GM03348 (cell line): ENCODE measurements around the gene ATG4D.
A peak's percentile ranks its signal among the peaks of the same experiment; 100 is the strongest.
"Not testable (repeated sequence)": the region's sequence is repeated elsewhere in the genome, so short reads cannot be mapped to it uniquely, and the experiment has no call there.

Experiments
- DNase-seq: peaks from one replicate; pipeline ENCODE4 v3.0.0; 2012; ENCODE audit warnings: low spot score

The ATG4D gene

GRCh38 chr19:10552510-10553053 lies 8.9 kb downstream of the ATG4D start:
- DNase-seq = peak; percentile 41

DNA sequence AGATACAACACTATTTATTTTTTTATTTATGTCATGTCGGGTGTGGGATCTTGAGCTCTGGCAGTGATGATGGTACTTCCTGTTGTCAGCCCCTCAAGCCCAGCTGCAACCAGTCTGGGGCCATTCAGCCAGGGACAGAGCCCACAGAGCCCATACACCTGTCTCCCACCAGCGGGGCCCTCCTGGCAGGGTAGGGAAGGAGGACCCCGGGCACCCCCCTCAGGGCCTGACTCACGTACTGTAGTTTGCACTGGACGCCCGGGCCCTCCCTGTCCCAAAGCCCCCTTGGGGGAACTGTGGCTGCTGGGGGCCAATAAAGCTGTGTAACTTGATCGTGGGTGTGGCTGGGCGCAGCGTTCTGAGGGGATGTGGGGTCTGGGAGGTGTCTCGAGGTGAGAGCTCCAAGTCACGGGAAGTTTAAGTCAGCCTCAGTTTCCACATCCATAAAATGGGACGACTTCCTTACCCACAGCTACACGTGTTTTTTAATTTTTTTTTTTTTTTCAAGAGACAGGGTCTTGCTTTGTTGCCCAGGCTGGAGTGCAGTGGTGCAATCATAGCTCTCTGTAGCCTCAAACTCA lies 9.5 kb downstream of the ATG4D start:
- no peak for DNase-seq

GRCh38 chr19:10553943-10554381 lies 10.3 kb downstream of the ATG4D start:
- DNase-seq = no peak

DNA sequence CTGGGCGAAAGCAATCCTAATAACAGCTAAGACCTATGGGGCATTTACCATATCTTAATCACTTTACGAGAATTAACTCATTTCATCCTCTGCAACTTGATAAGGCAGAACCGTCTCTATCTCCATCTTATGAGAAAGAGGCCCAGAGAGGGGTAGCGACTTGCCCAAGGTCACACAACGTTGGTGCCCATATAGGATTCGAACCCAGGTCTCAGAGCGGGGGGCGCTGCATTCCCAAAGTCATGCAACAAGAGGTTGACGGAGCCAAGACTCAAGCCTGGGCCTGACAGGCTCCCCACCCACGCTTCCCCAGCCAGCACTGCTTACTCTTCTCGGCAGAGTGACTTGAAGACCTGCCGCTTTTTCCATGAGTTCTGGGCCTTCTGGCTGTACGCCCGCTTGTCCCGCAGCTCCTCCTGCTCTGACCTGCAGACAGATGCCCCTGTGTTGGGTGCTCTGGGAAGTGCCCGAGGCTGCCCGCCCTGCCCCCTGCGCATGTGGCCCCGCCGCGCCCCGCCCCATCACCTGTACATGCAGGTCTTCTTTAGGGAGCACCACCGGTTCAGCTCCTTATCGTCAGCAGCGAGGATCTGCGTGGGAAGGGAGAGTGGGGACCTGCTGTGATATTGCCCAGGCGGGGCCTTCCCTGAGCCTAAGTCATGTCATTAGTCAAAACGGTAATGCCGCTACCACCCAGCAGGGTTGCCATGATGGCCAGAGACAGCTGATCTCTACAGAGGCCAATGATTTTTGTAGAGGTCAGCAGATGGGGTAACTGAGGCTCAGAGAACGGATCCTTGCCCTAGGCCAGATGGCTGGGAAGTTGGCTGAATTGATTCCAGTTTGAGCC lies 11.3 kb downstream of the ATG4D start:
- DNase-seq = no peak

DNA sequence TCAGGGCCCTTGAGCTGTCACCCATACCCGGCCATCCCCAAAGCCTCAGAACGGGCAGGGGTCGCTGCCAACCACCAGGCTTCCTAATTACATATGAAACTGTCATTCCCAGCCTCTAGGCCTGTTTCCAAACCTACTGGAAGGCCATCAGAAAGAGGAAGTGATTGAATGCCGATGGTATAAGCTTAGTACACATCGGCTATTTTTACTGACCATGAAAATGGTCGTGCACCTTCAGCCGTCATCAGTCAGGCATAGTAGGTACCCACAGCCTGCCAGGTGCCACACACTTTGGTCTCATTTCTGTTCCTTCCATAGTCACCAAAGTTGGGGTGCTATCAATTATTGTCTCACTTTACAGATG lies 11.9 kb downstream of the ATG4D start:
- DNase-seq = no peak

DNA sequence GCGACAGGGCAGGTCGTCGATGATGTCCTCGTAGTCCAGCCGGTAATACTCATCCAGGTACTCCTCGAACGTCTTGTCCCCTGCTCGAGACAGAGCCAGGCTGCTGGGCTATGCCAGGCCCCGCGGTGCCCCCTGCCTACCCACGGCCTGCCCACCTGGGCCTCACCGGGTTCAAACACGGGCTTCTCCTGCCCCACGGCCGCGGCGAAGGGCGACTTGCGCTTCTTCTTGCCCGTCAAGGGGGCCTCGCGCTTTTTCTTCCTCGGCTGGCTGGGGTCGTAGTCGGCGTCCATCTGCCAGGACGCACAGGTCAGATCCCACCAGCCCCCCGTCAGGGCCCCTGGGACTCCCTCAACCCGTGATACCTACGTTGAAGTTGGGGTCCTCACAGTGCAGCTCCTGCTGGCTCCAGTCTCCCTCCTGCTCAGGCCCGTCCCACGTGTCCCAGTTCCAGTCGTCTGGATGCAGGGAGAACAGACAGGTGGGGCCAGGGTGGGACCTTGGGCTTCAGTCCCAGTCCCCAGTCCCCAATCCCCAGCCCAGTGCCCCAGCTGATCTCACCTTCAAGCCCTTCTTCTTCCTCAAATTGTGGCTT lies 14.0 kb downstream of the ATG4D start:
- no peak for DNase-seq

GRCh38 chr19:10560154-10560553 lies 16.4 kb downstream of the ATG4D start:
- no peak for DNase-seq

GRCh38 chr19:10562609-10563008 lies 18.9 kb downstream of the ATG4D start:
- no peak for DNase-seq

DNA sequence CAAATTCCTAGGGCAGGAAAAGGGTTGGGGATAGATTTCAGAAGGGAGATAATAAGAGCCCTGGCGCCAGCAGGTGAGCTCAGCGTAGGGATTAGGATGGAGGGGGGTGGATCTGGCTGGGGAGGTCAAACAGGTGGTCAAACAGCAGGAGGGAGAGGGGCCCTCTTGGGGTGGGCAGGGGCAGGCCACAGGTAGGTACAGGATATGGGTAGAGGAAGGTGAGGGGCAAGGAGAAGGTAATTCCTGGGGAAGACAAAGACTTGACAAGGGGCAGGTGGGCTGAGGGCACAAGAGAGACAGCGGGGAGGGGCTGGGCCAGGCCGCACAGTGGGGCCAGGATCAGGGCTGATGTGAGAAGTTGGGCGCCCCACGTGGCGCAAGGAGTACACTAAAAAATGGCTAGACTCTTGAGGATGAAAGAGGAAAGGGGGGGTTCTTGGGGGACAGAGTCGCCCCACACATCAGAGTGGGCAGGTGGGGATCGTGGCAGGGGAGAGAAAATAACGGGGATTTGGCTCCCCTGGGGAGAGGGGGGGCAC lies 21.4 kb downstream of the ATG4D start:
- peak; percentile 82 for DNase-seq

DNA sequence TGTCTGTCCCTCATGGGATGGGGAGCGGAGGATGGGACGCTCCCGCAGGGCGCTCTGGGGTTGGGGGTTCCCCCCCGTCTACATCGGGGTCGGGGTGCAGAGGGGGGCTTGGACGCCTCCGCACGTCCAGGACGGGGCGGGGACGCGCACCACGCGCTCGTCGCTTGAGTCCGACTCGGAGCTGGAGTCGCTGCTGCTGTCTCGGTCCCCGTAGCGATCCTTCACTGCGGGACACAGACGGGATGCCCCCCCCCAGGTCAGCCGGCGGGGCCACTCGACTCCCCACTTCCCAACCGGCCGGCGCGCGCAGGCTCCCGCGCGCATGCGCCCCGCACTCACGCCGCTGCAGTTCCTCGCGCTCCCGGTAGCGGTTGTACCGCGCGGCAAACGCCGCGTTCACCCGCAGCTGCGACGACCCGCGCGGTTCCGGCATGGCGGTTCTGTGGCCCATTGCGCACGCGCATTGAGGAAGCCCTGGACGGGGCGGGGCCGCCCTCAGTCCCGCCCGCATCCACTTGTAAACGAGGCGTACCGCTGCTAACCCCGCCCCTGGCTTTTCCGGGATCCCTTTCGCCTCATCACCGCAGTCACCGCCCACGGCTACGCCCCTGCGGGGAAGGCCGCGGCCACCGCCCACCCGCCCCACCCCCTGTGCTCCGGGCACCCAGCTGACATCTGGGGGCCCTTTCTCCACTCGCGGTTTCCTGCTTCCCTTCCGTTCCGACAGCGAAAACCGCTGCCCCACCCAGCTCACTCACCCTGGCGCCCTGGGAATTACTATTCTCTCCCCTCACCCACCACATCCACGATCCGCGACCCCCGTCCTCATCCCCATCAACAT lies 22.1 kb downstream of the ATG4D start, which contains the start of gene KRI1:
KRI1 (minus strand) TSS at position 444 of the 841 bp plus-strand sequence; CDS start at position 433, 11 bp downstream.
- DNase-seq = peak; percentile 99

DNA sequence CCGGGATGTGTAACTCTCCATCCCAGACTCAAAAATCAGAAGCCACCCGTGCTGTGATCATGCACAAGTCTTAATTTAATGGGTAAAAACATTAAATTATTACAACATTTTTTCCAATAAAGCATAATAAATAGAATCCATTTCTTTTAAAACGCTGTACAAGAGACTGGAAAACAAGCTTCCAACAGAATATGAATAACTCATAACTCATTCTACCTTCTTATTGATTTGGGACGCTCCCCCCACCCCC lies 22.6 kb downstream of the ATG4D start:
- no peak for DNase-seq

DNA sequence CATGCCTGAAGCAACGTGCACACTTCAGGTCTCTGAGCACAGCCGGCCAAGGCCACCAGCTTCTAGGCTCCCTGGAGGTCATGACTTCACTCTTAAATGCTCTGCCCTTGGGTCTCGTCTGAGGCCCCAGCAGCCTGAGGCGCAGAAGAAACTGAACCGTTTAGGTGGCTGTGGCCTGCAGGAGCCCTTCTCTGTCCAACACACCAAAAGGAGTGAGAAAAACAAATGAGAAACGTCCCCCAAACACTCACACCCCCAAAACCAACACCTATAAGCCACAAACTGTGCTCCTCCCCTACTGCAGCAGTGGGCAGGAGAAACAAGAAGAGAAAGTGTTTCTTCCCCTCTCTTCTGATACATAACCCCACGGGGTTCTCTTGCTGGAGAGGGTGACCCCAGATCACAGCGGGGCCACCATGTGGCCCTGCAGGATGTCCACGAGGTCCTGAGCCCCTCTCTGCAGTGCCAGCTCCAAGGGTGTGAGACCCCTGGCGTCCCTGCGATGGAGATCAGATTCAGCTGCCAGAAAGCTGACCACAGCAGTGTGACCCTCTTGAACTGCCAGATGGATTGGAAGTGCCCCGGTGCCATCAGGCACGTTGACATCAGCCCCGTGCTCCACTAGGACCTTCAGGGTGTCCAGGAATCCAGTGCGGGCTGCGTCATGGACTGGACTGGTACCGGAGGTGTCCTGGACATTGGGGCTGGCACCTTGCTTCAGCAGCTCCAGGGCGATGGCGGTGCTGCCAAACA lies 23.1 kb downstream of the ATG4D start:
- DNase-seq = no peak

DNA sequence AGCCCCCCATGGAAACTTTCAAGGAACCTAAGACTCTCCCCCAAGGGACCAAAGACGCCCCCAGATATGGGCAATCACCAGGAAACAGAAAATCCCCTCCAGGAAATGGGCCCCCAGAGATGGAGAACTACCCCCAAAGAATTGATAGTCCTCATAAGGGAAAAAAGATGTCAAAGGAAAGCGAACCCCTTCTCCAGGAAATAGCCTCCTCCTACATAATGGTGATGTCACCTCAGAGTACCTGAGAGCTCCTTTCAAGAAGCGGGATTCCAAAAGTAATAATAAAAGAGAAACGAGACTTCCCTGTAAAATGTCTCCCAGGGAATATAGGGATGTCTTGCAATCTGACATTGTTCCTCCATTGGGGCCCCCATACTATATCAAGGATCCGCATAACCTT lies 24.0 kb downstream of the ATG4D start:
- DNase-seq = no peak

DNA sequence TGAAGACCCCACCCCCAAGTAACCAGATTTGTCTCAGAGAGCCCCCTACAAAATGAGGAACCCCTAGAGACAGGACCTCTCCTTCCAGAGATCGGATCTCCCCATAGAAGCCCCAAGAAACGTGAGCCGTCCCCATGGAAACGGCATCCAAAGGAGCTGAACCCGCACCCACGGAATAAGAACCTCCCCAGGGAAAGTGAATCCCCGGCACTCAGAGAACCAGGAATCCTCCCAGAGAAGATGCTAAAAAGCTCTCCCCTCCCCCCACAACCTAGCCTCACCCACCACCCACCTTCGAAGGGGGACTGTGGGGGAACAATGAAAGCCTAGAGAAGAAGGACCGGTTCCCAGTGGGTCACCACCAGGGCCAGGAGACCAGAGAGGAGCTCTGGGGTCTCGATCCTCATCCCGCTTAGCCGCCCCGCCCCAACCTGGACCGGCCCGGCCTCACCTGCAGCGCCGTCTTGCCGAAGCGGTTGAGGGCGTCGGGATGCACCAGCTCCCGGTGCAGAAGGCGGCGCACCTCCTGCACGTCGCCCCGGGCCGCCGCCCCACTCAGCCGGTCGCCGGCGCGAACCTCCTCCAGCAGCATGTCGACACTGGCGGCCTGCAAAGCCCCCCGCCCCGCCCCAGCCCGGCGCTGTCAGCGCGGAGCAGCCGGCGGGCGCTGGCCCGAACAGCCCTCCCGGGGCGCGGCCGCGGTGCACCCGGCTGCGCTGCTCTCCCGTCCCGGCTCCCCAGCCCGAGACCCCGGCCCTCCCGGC lies 24.5 kb downstream of the ATG4D start:
- no peak for DNase-seq

DNA sequence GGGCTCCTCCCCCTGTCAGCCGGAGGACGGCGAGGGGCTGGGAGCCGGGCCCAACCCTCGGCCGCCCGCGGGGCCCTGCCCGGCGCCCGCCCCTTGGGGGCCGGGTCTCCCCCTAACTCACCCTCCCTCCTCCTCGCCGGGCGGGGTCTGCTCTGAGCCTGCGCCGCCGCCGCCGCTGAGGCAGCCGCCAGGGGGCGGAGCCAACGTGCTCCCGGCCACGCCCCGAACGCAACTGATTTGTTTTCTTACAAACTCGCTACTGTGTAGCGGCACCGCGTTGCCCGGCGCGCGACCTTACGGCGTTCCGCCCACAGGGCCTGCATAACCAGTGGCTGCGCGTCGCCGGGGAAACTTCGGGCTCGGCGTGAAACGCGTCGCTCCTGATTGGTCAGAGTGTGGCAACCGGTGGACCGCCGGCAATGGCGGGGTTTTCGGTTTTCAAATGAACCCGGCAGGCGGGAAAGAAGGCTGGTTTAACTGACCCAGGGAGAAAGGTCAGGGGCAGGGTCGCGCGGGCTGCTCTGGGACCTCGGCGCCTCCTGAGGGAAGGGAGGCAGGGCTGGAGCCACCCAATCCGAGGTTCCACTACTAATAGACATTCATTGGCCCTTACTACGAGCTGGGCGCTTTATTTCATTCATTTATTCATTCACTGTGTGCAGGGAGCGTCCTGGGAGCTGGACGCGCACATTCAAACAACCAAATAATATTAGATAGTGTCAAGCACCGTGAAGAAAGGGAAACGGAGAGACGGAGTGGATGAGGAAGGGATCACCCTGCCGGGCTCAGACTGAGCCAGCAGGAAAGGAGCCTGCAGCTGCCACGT lies 25.3 kb downstream of the ATG4D start, which contains the start of gene CDKN2D:
CDKN2D (minus strand) TSS at position 154 of the 826 bp plus-strand sequence. CDS start 326 bp downstream, outside the sequence.
- DNase-seq = peak; percentile 98

GRCh38 chr19:10573793-10574192 lies 30.1 kb downstream of the ATG4D start:
- DNase-seq = not testable (repeated sequence)

- DNase-seq = no peak
Observed at GRCh38 chr19:10574462-10574861, 30.8 kb downstream of the ATG4D start.

- DNase-seq = no peak
Observed at GRCh38 chr19:10575011-10575716, 31.5 kb downstream of the ATG4D start.

DNA sequence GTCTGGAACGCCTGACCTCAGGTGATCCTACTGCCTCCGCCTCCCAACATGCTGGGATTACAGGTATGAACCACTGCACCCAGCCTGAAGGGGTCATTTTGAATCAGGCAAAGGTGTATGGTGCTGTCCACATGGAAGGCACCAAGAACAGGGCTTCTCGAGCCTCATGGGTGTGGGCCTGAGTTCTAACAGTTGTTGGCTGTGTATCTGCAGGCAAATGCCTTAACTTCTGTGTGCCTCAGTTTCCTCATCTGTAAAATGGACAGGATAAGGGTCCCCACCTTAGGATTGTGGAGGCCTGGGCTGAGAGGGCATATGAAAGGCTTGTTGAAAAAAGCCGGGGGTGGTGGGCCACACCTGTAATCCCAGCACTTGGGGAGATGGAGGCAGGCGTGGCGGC lies 34.2 kb downstream of the ATG4D start:
- DNase-seq = no peak
